ENCODE data around the gene OR2L3. TPM values are rescaled to one million over a fixed set of nuclear protein-coding genes. Genes with fewer than 3 reads are reported as not detected.

OR2L3 gene, protein sequence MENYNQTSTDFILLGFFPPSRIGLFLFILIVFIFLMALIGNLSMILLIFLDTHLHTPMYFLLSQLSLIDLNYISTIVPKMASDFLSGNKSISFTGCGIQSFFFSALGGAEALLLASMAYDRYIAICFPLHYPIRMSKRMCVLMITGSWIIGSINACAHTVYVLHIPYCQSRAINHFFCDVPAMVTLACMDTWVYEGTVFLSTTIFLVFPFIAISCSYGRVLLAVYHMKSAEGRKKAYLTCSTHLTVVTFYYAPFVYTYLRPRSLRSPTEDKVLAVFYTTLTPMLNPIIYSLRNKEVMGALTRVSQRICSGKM
- total RNA-seq (2022; extraction: Qiagen RNA extraction) = not detected in 5 replicates

DNA sequence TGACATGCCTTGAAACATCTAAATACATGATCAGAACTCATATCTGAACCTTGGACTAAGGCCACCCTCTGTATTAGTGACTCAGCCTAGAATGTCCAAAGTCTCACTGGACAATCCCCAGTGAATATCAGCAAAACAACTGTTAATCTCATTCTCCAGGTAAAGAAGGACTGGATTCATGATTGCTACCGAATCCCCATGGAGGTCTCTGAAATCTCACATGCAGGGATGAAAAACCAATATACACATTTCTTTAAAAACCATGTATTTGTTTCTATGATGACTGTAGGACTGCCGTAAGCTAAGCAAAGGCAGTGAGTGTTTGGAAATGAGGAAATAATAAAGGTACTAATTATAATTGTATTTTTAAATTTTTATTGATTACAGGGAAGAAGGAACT lies at the start of gene OR2L3:
OR2L3 (plus strand) TSS at position 301 of the 400 bp plus-strand sequence. CDS start 13,846 bp downstream, outside the sequence.

DNA sequence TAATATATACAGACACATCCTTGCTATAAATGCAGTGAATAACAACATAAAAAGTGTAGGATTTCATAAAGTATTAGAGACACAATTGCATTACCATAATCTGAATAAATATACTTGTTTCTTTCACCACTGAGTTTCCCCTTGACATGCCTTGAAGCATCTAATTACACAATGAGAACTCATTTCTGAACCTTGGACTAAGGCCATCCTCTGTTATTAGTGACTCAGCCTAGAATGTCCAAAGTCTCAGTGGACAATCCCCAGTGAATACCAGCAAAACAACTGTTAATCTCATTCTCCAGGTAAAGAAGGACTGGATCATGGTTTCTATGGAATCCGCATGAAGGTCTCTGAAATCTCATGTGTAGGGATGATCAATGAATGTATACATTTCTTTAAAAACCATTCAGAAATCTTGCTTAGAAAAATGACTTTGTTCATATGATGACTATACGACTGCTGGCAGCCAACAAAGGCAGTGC lies 33.4 kb upstream of the OR2L3 start, which contains the start of gene OR2L5:
OR2L5 (plus strand) TSS at position 432 of the 482 bp plus-strand sequence. CDS start 8,288 bp downstream, outside the sequence.

DNA sequence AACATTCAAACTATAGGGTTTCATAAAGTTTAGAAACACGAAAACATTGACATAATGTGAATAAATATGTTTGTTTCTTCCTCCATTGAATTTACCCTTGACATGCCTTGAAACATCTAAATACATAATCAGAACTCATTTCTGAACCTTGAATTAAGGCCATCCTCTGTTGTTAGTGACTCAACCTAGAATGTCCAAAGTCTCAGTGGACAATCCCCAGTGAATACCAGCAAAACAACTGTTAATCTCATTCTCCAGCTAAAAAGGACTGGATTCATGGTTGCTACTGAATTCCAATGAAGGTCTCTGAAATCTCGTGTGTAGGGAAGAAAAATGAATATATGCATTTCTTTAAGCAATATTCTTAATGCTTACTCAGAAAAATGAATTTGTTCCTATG lies 16.9 kb upstream of the OR2L3 start, which contains the start of gene OR2L2:
OR2L2 (plus strand) TSS at position 301 of the 400 bp plus-strand sequence. CDS start 8,198 bp downstream, outside the sequence.

DNA sequence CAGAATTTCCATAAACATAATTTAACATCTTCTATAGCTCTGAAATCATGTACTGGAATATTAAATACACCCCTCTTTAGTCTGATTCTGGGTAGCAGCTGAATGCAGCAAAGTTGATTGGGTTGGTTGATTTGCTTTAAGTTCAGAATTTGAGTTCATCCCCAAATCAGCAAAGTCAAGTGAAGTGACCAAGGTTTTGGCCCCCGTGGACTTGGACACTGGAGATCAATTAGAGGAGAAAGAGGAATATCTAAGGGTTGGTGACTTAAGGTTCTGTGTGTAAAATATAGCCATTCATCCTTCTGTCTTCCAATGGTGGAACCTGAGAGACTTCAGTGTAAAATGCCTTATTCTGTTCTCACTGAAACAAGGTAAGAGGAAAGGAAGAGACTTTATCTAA lies 48.2 kb downstream of the OR2L3 start, which contains the start of gene OR2L13:
OR2L13 (plus strand) TSS at position 301 of the 400 bp plus-strand sequence. CDS start 4,192 bp downstream, outside the sequence.

Other genes with a start within 250 kb of the OR2L3 start
- not detected in 5 replicates for gene OR14A16, start 222.7 kb upstream of the OR2L3 start, total RNA-seq (2022; extraction: Qiagen RNA extraction)
- not detected in 5 replicates for gene OR11L1, start 204.9 kb upstream of the OR2L3 start, total RNA-seq (2022; extraction: Qiagen RNA extraction)
- gene TRIM58, start 189.6 kb upstream of the OR2L3 start, total RNA-seq (2022; extraction: Qiagen RNA extraction) = not detected in 5 replicates
- gene OR2W3, start 151.2 kb upstream of the OR2L3 start, total RNA-seq (2022; extraction: Qiagen RNA extraction) = not detected in 5 replicates
- gene OR2T8, start 126.6 kb upstream of the OR2L3 start, total RNA-seq (2022; extraction: Qiagen RNA extraction) = not detected in 5 replicates
- not detected in 5 replicates for gene OR2AJ1, start 121.9 kb upstream of the OR2L3 start, total RNA-seq (2022; extraction: Qiagen RNA extraction)
- not detected in 5 replicates for gene OR2L8, start 98.0 kb upstream of the OR2L3 start, total RNA-seq (2022; extraction: Qiagen RNA extraction)
- not detected in 5 replicates for gene OR2AK2, start 81.6 kb upstream of the OR2L3 start, total RNA-seq (2022; extraction: Qiagen RNA extraction)
- not detected in 5 replicates for gene OR2L5, start 33.2 kb upstream of the OR2L3 start, total RNA-seq (2022; extraction: Qiagen RNA extraction)
- gene OR2L2, start 16.8 kb upstream of the OR2L3 start, total RNA-seq (2022; extraction: Qiagen RNA extraction) = not detected in 5 replicates
- not detected in 5 replicates for gene OR2L13, start 48.3 kb downstream of the OR2L3 start, total RNA-seq (2022; extraction: Qiagen RNA extraction)
- not detected in 5 replicates for gene OR2M5, start 98.3 kb downstream of the OR2L3 start, total RNA-seq (2022; extraction: Qiagen RNA extraction)
- not detected in 5 replicates for gene OR2M2, start 128.0 kb downstream of the OR2L3 start, total RNA-seq (2022; extraction: Qiagen RNA extraction)
- gene OR2M3, start 150.4 kb downstream of the OR2L3 start, total RNA-seq (2022; extraction: Qiagen RNA extraction) = not detected in 5 replicates
- gene OR2M4, start 184.6 kb downstream of the OR2L3 start, total RNA-seq (2022; extraction: Qiagen RNA extraction) = not detected in 5 replicates
- gene OR2T33, start 231.1 kb downstream of the OR2L3 start, total RNA-seq (2022; extraction: Qiagen RNA extraction) = not detected in 5 replicates